Coronary artery (tissue), 2 donors: ENCODE measurements around the gene PTGDS.

Source experiments
- DNase-seq: peaks from one replicate; pipeline ENCODE4 v3.0.0-alpha.2; 2017; ENCODE audit warnings: low spot score
- H3K27ac ChIP-seq, 2 donors: fragments of 200-600 bp; sonication (generic); one replicate each; pipeline ENCODE4 v1.5.1; 2016 to 2019
- H3K4me3 ChIP-seq: fragments of 200-600 bp; sonication (generic); 2 replicates; pipeline ENCODE4 v1.5.1; 2016; ENCODE audit warnings: mild to moderate bottlenecking, moderate library complexity
- CTCF ChIP-seq: fragments of 200-600 bp; sonication (generic); IDR thresholded peaks from one replicate; pipeline ENCODE4 v1.5.1; 2019; ENCODE audit warnings: antibody characterized with exemption

The PTGDS gene

GRCh38 chr9:136960212-136960937 is 16.9 kb upstream of the PTGDS start:
- H3K4me3 ChIP-seq: no peak overlapping the region
- no peak for TF ChIP-seq CTCF
- peak overlapping the region in 1 of 2 donors; percentile 63 for H3K27ac ChIP-seq

GRCh38 chr9:136960938-136961275 is 16.4 kb upstream of the PTGDS start:
- Histone ChIP-seq H3K27ac (peak overlapping the region; percentile 2 to 63), H3K4me3 (no peak overlapping the region)
- DNase-seq: no peak
- no peak for TF ChIP-seq CTCF

More at GRCh38 chr9:136960212-136960937, 16.9 kb upstream of the PTGDS start:
- DNase-seq: no peak

GRCh38 chr9:136961279-136962065 is 15.8 kb upstream of the PTGDS start:
- TF ChIP-seq CTCF: no peak
- DNase-seq: no peak
- Histone ChIP-seq H3K4me3 (no peak overlapping the region), H3K27ac (peak overlapping the region; percentile 2 to 63)

- Histone ChIP-seq H3K4me3 (no peak overlapping the region), H3K27ac (no peak overlapping the region)
- no peak for TF ChIP-seq CTCF
- DNase-seq: no peak
Measured at GRCh38 chr9:136962163-136962562, 15.1 kb upstream of the PTGDS start.

GRCh38 chr9:136962701-136963248 is 14.5 kb upstream of the PTGDS start:
- H3K27ac ChIP-seq: no peak overlapping the region
- no peak overlapping the region for H3K4me3 ChIP-seq
- DNase-seq: no peak
- no peak for TF ChIP-seq CTCF

- no peak for DNase-seq
- no peak overlapping the region for H3K4me3 ChIP-seq
- H3K27ac ChIP-seq: peak overlapping the region in 1 of 2 donors; percentile 6
- TF ChIP-seq CTCF: no peak
Measured at GRCh38 chr9:136963341-136963740, 14.0 kb upstream of the PTGDS start.
